K562 (cell line): ENCODE results near the gene NUCKS1. TPM values are rescaled to one million over a fixed set of nuclear protein-coding genes. Genes with fewer than 3 reads are reported as not detected.

Experiments
- CCAR2 ChIP-seq: fragments of 200-400 bp; formaldehyde crosslinking; IDR thresholded peaks from 2 replicates; pipeline ENCODE4 v1.6.1; 2017; ENCODE audit warnings: mild to moderate bottlenecking, low read depth, low read length
- CHCHD3 ChIP-seq: fragments of 250-450 bp; sonication (Bioruptor Pico); IDR thresholded peaks from 2 replicates; pipeline ENCODE4 v2.1.2; 2022; ENCODE audit warnings: mild to moderate bottlenecking
- CHD2 ChIP-seq: IDR thresholded peaks from 2 replicates; pipeline ENCODE4 v1.6.1; 2011; ENCODE audit warnings: low read depth, low read length
- EP400 ChIP-seq: fragments of 450-650 bp; IDR thresholded peaks from 2 replicates; pipeline ENCODE4 v1.6.1; 2017; ENCODE audit warnings: antibody characterized with exemption, mild to moderate bottlenecking, moderate library complexity
- GABPB1 ChIP-seq: sonication (generic); formaldehyde crosslinking; IDR thresholded peaks from 2 replicates; pipeline ENCODE4 v1.8.0; 2022; ENCODE audit warnings: mild to moderate bottlenecking, missing genetic modification reagents
- HDAC1 ChIP-seq, 2 experiments: fragments of 450-650 bp; IDR thresholded peaks; 2 replicates each; pipeline ENCODE4 v1.6.1; 2016 to 2017; ENCODE audit warnings: inconsistent platforms in 1 of 2, mild to moderate bottlenecking in 1 of 2, moderate library complexity in 1 of 2
- HDAC8 ChIP-seq: fragments of 450-650 bp; IDR thresholded peaks from 2 replicates; pipeline ENCODE4 v1.6.1; 2016; ENCODE audit warnings: mild to moderate bottlenecking, missing genetic modification characterization, moderate library complexity, missing compliant biosample characterization
- HLTF ChIP-seq: fragments of 450-650 bp; IDR thresholded peaks from 2 replicates; pipeline ENCODE4 v1.6.1; 2016
- IFI16 ChIP-seq: fragments of 250-450 bp; sonication (Bioruptor Pico); IDR thresholded peaks from 2 replicates; pipeline ENCODE4 v2.1.2; 2022; ENCODE audit warnings: mild to moderate bottlenecking, inconsistent platforms
- MAX ChIP-seq: sonication (generic); formaldehyde crosslinking; IDR thresholded peaks from 2 replicates; pipeline ENCODE4 v1.9.0; 2022; ENCODE audit warnings: mild to moderate bottlenecking, missing genetic modification reagents
- NBN ChIP-seq: fragments of 450-650 bp; IDR thresholded peaks from 2 replicates; pipeline ENCODE4 v1.6.1; 2016; ENCODE audit warnings: low read depth, mild to moderate bottlenecking
- NCOA2 ChIP-seq, 2 experiments: fragments of 450-650 bp; IDR thresholded peaks; 2 replicates each; pipeline ENCODE4 v1.6.1; 2018; ENCODE audit warnings: mild to moderate bottlenecking in 2 of 2, moderate library complexity in 1 of 2; ENCODE audit not compliant: partially characterized antibody in 2 of 2
- NFRKB ChIP-seq: fragments of 450-650 bp; IDR thresholded peaks from 2 replicates; pipeline ENCODE4 v1.6.1; 2016; ENCODE audit warnings: low read depth
- NKRF ChIP-seq: fragments of 450-650 bp; IDR thresholded peaks from 2 replicates; pipeline ENCODE4 v1.6.1; 2016; ENCODE audit warnings: borderline replicate concordance
- POLR2H ChIP-seq: IDR thresholded peaks from 2 replicates; pipeline ENCODE4 v1.6.1; 2016; ENCODE audit warnings: missing genetic modification characterization, low read depth, mild to moderate bottlenecking, control low read depth, missing compliant biosample characterization, moderate library complexity
- RBM34 ChIP-seq: fragments of 200-400 bp; formaldehyde crosslinking; IDR thresholded peaks from 2 replicates; pipeline ENCODE4 v1.6.1; 2018; ENCODE audit warnings: low read length, borderline replicate concordance; ENCODE audit not compliant: insufficient read depth
- RFX1 ChIP-seq: fragments of 450-650 bp; IDR thresholded peaks from 2 replicates; pipeline ENCODE4 v1.6.1; 2016; ENCODE audit warnings: mild to moderate bottlenecking, moderate library complexity
- RNF219 ChIP-seq: fragments of 250-450 bp; sonication (Bioruptor Pico); IDR thresholded peaks from 2 replicates; pipeline ENCODE4 v1.5.0; 2022; ENCODE audit warnings: mild to moderate bottlenecking
- RUNX1 ChIP-seq: sonication (generic); IDR thresholded peaks from 2 replicates; pipeline ENCODE4 v1.6.1; 2016; ENCODE audit warnings: antibody characterized with exemption, low read depth
- SUPT5H ChIP-seq: fragments of 450-650 bp; IDR thresholded peaks from 2 replicates; pipeline ENCODE4 v1.6.1; 2016
- TEAD4 ChIP-seq, 2 experiments: sonication (generic) in 1 of 2; formaldehyde crosslinking in 1 of 2; IDR thresholded peaks; 2 replicates each; pipeline versions ENCODE4 v1.6.1 to v1.8.0; 2012 to 2022; ENCODE audit warnings: borderline replicate concordance in 1 of 2, inconsistent platforms in 1 of 2, low read length in 1 of 2, mild to moderate bottlenecking in 1 of 2, missing genetic modification reagents in 1 of 2
- ZBTB2 ChIP-seq: fragments of 450-650 bp; IDR thresholded peaks from 2 replicates; pipeline ENCODE4 v1.6.1; 2016; ENCODE audit warnings: antibody characterized with exemption
- ZNF232 ChIP-seq: sonication (generic); formaldehyde crosslinking; IDR thresholded peaks from 2 replicates; pipeline ENCODE4 v1.8.0; 2022; ENCODE audit warnings: mild to moderate bottlenecking, missing genetic modification reagents
- ZNF766 ChIP-seq: fragments of 200-800 bp; sonication (Bioruptor generic); conservative IDR thresholded peaks from 2 replicates; pipeline ENCODE4 v1.6.1; 2016; ENCODE audit warnings: missing genetic modification characterization, missing compliant biosample characterization
- polyA plus RNA-seq, 8 experiments: library from polyadenylated mRNA; depleted of rRNA in 4 of 8; stranded (reverse) in 5 of 8; unstranded in 3 of 8; fragments of >200 nt; fragmentation: Nextera tagmentation in 2 of 8; fragmentation: Illumina TruSeq in 1 of 8; extraction: Ambion mirVana in 2 of 8; extraction: Trizol in 1 of 8; gene quantifications; 2 replicates each; pipeline versions ENCODE4 v1.2.1 to v1.2.3, GENCODE V29; 2011 to 2014; ENCODE audit warnings: inconsistent platforms in 1 of 8, missing spikeins in 1 of 8
- total RNA-seq, 7 experiments: library from RNA; depleted of rRNA in 6 of 7; stranded (reverse); fragments of >200 nt in 6 of 7; fragmentation: Illumina TruSeq in 2 of 7; extraction: Trizol in 2 of 7; gene quantifications; 2 replicates each; pipeline versions ENCODE4 v1.2.1 to v1.2.3, GENCODE V29; 2011 to 2021; ENCODE audit warnings: low replicate concordance in 1 of 7

Gene NUCKS1
- total and polyA plus RNA-seq, 9 of the 15 experiments (the other 6 are each of a cell fraction or from before 2014, with no cell fraction given): 66.7 to 244 (median 149) TPM

- TF ChIP-seq EP400 (no peak; the same call in 1 of the 2 replicates), RBM34 (no peak), CHCHD3 (CRISPR knock-in tag) (no peak), HDAC1 (IDR thresholded peaks at IDR 0.05) (peak in 1 of 2 experiments; percentile 16; a peak in 1 of 4 replicates), RUNX1 (no peak), HLTF (no peak), GABPB1 (CRISPR knock-in tag) (no peak), SUPT5H (peak; percentile 65; the same call in 1 of the 2 replicates), ZNF766 (no peak), CCAR2 (no peak), NBN (no peak), RNF219 (no peak), HDAC8 (tag) (no peak), MAX (CRISPR knock-in tag) (no peak), POLR2H (tag) (no peak), ZNF232 (CRISPR knock-in tag) (no peak), NKRF (no peak), IFI16 (CRISPR knock-in tag) (no peak), TEAD4 (IDR thresholded peaks at IDR 0.05; ENCODE audit: low read length) (0 out of 2 replicates have a peak, but pooled peaks have one; percentile 3), TEAD4 (CRISPR knock-in tag; IDR thresholded peaks at IDR 0.05; ENCODE audit: borderline replicate concordance) (no peak), NCOA2 (IDR thresholded peaks at IDR 0.05; ENCODE audit: partially characterized antibody in 2 of 2) (no peak), ZBTB2 (peak; percentile 57; the same call in 1 of the 2 replicates), NFRKB (0 out of 2 replicates have a peak, but pooled peaks have one; percentile 41), RFX1 (no peak), CHD2 (peak; percentile 96)
These were observed 1.4 kb downstream of the NUCKS1 start (continued) for GRCh38 chr1:205748403-205749233.
